B cell (primary cell): ENCODE measurements around the gene C14orf180.

Experiments used
- EZH2 ChIP-seq: IDR thresholded peaks from 2 replicates; pipeline ENCODE4 v1.6.1; 2012; ENCODE audit warnings: borderline replicate concordance, low read depth, mild to moderate bottlenecking, moderate library complexity, low read length; ENCODE audit not compliant: insufficient read depth, poor library complexity, severe bottlenecking
- TF ChIP-seq, protein P1 (sequence below): fragments of 200-600 bp; IDR thresholded peaks from one replicate; pipeline ENCODE4 v1.8.0; 2022; ENCODE audit warnings: antibody characterized with exemption, mild to moderate bottlenecking

DNA sequence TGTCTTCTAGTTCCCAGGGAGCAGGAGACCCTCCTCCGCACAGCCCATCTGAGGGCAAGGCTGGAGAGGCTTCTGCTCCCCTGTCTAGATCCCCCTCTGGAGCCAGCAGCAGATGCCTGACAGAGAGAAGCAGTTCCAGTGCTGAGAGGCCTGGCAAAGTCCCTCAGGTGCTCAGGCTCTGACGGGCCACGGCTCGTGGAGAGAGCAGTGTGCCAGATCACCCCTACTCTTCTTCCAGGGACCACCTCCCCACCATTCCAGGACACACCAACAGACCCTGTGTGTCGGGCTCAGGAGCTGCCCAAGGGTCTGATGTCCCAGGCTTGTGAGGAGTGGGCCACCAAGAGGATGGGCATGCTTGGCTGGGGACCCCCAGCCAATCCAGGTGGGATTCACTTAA is 22.5 kb upstream of the C14orf180 start:
- TF ChIP-seq, protein P1, sequence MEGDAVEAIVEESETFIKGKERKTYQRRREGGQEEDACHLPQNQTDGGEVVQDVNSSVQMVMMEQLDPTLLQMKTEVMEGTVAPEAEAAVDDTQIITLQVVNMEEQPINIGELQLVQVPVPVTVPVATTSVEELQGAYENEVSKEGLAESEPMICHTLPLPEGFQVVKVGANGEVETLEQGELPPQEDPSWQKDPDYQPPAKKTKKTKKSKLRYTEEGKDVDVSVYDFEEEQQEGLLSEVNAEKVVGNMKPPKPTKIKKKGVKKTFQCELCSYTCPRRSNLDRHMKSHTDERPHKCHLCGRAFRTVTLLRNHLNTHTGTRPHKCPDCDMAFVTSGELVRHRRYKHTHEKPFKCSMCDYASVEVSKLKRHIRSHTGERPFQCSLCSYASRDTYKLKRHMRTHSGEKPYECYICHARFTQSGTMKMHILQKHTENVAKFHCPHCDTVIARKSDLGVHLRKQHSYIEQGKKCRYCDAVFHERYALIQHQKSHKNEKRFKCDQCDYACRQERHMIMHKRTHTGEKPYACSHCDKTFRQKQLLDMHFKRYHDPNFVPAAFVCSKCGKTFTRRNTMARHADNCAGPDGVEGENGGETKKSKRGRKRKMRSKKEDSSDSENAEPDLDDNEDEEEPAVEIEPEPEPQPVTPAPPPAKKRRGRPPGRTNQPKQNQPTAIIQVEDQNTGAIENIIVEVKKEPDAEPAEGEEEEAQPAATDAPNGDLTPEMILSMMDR = no peak
- no peak for TF ChIP-seq EZH2
